Measurements from ENCODE around the gene ABR. TPM values are rescaled to one million over a fixed set of nuclear protein-coding genes. Genes with fewer than 3 reads are reported as not detected.
"Not testable (repeated sequence)": the region's sequence is repeated elsewhere in the genome, so short reads cannot be mapped to it uniquely, and the experiment has no call there.

ABR gene
- total RNA-seq, 1 donor from 2014 or later, result 59.7 TPM

GRCh38 chr17:1050996-1051925 is 128.5 kb downstream of the ABR start:
- no peak for TF ChIP-seq CTCF (conservative IDR thresholded peaks at IDR 0.05)
- Mint-ChIP-seq H3K4me3 (no peak overlapping the region), H3K36me3 (ENCODE audit: low read depth) (no peaks in the 10 kb centered on the region), H3K27ac (ENCODE audit: unreplicated experiment) (no peak overlapping the region), H3K9me3 (no peaks in the 10 kb centered on the region), H3K27me3 (ENCODE audit: low read depth) (no peaks in the 10 kb centered on the region), H3K4me1 (no peaks in the 10 kb centered on the region)
- no peak for DNase-seq (ENCODE audit: low read depth, low spot score)

DNA sequence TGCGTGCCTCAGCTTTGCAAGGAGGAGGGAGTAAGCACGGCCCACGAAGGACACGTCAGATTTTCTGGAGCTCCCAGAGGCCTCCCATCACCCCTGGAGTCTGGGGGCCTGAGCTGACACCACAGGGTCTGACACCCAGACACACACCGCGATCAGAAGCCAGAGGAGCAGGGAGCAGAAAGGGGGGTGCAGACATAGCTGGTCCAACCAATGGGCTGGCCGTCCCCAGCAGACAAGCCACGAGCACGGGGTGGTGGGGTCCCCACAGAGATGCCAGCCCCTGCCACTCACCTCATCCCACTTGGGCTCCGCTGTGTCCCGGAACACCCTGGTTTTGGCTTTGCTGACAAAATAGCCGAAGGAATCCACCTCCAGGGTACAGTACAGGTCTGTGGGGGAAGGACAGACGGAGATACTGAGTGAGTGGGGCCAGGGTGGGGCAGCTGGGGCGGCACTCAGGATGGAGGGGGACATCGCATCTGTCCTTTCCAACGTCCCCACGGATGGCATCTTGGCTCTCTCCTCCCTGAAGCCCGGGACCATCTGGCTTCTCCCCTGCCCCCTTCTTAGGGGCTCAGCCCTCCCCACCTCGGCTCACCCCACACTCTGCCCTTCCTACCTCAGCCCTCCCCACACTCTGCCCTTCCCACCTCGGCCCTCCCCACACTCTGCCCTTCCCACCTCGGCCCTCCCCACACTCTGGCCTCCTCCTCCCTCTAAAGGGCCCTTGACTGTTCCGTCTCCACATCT is 129.4 kb downstream of the ABR start:
- H3K9me3 Mint-ChIP-seq, result no peaks in the 10 kb centered on the region
- TF ChIP-seq CTCF (conservative IDR thresholded peaks at IDR 0.05), result no peak
- H3K4me1 Mint-ChIP-seq, result no peaks in the 10 kb centered on the region
- peak overlapping the region; percentile 27 for H3K27ac Mint-ChIP-seq (ENCODE audit: unreplicated experiment)
- H3K4me3 Mint-ChIP-seq, result no peak overlapping the region
- no peak for DNase-seq (ENCODE audit: low read depth, low spot score)
- H3K36me3 Mint-ChIP-seq (ENCODE audit: low read depth), result no peaks in the 10 kb centered on the region
- H3K27me3 Mint-ChIP-seq (ENCODE audit: low read depth), result no peaks in the 10 kb centered on the region

DNA sequence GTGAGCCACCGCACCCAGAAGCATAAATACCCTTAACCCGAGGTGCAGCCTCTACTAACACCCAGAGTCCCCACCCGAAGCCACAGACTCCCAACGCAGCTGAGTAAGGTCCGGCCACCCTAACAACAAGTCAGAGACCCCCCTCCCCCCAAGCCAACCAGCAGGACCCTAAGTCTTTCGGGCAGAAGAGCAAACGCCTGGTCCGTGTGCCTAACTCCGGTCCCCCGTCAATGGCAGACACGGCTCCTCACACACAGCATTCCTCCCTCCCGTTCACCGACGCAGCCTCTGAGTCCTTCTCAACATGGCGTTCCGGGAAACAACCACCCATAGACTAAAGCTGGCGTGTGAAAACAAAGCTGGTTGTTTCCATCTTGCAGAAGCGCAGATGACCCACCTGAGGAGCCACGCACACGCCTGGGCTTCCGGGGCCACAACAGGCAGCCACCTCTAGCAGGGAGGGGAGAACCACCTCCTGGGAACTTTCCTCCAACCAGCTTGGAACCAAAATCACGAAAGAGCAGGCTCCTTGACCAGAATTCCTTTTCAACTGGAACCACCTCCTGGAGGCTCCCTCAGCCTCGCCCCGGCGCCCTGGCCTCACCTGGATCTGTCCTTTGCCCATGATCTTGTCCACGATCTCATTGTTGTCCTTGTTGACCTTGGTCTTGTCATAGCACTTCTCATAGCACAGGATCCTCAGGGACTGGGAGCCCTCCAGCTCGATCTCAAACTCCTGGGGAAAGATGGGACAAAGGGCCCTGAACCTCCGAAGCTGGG is 130.1 kb downstream of the ABR start:
- Mint-ChIP-seq H3K4me1 (peaks cover 7% of the 10 kb centered on the region), H3K36me3 (ENCODE audit: low read depth) (no peaks in the 10 kb centered on the region), H3K27ac (ENCODE audit: unreplicated experiment) (peak overlapping the region; percentile 27), H3K27me3 (ENCODE audit: low read depth) (no peaks in the 10 kb centered on the region), H3K9me3 (no peaks in the 10 kb centered on the region), H3K4me3 (no peak overlapping the region)
- no peak for DNase-seq (ENCODE audit: low read depth, low spot score)
- TF ChIP-seq CTCF (conservative IDR thresholded peaks at IDR 0.05), result no peak

DNA sequence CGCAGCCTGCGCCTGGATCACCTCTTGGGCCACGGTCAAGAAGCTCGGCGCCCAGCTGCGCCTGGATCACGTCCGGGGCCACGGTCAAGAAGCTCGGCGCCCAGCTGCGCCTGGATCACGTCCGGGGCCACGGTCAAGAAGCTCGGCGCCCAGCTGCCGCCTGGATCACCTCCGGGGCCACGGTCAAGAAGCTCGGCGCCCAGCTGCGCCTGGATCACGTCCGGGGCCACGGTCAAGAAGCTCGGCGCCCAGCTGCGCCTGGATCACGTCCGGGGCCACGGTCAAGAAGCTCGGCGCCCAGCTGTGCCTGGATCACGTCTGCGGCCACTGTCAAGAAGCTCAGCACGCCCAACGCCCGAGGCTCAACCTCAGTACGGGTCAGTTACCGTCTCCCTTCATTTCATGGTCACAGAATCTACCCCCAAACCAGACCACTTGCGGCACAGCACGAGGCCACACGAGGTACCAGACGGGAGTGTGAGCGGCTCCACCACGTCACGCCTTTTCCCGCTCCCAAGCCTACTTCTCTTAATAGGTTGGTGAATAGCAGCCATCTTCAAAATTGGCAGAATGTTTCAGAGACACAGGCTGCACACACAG is 131.2 kb downstream of the ABR start:
- not testable (repeated sequence) for H3K9me3 Mint-ChIP-seq; H3K27ac Mint-ChIP-seq (ENCODE audit: unreplicated experiment); DNase-seq (ENCODE audit: low read depth, low spot score); H3K36me3 Mint-ChIP-seq (ENCODE audit: low read depth); H3K27me3 Mint-ChIP-seq (ENCODE audit: low read depth); H3K4me3 Mint-ChIP-seq
- peaks cover 15% of the 10 kb centered on the region for H3K4me1 Mint-ChIP-seq

DNA sequence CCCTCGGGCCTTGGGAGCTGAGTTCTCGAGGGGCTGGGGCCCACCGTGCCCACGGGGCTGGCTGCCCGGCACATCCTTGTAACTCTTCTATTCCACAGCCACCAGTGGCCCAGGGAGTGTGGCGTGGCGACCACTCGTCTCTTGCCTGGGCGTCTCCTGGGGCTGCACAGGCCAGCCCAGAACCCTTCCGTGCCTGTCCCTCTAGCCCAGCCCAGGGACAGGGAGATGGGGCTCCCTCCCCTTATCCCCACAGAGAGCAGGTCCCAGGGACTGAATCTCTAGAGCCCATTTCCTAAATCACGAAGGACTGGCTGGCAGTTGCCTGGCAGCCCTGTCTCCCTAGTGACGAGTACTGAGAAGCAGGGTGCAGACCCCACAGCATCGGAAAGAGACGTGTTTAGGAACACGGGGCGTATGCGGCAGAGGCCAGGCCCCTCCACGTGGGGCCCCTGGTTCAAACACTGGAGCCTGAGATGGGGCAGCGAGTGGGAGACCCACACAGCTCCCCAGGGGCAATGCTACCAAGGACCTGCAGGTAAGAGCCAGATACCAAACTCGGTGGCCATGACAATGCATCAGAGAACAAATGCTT is 131.8 kb downstream of the ABR start:
- no peak for TF ChIP-seq CTCF (conservative IDR thresholded peaks at IDR 0.05)
- DNase-seq (ENCODE audit: low read depth, low spot score), result no peak
- H3K27ac Mint-ChIP-seq (ENCODE audit: unreplicated experiment), result peak overlapping the region; percentile 12
- no peak overlapping the region for H3K4me3 Mint-ChIP-seq
- H3K36me3 Mint-ChIP-seq (ENCODE audit: low read depth), result no peaks in the 10 kb centered on the region
- no peaks in the 10 kb centered on the region for H3K27me3 Mint-ChIP-seq (ENCODE audit: low read depth)
- H3K4me1 Mint-ChIP-seq, result peaks cover 17% of the 10 kb centered on the region
- no peaks in the 10 kb centered on the region for H3K9me3 Mint-ChIP-seq
